GM19324 (cell line): Measurements from ENCODE around the gene EPHB1.
"Not testable (repeated sequence)": the region's sequence is repeated elsewhere in the genome, so short reads cannot be mapped to it uniquely, and the experiment has no call there.

Source experiments
- ATAC-seq: cut with Tn5 transposase; IDR thresholded peaks from one replicate; pipeline ENCODE4 v1.9.1; 2021; ENCODE audit warnings: mild to moderate bottlenecking, moderate library complexity; ENCODE audit not compliant: unreplicated experiment, low FRiP score

EPHB1 gene

GRCh38 chr3:135097276-135097946, 302.4 kb downstream of the EPHB1 start:
- no peak for ATAC-seq

- no peak for ATAC-seq
Measured at GRCh38 chr3:135099734-135100355, 304.8 kb downstream of the EPHB1 start.

GRCh38 chr3:135100366-135100765, 305.3 kb downstream of the EPHB1 start:
- no peak for ATAC-seq

- ATAC-seq = no peak
Measured at GRCh38 chr3:135103917-135104316, 308.9 kb downstream of the EPHB1 start.

- no peak for ATAC-seq
Measured at GRCh38 chr3:135106445-135106844, 311.4 kb downstream of the EPHB1 start.

- ATAC-seq = no peak
Measured at GRCh38 chr3:135107043-135107442, 312.0 kb downstream of the EPHB1 start.

- ATAC-seq = no peak
Measured at GRCh38 chr3:135109681-135110080, 314.6 kb downstream of the EPHB1 start.

GRCh38 chr3:135114551-135114950, 319.5 kb downstream of the EPHB1 start:
- not testable (repeated sequence) for ATAC-seq

- ATAC-seq = no peak
Measured at GRCh38 chr3:135117977-135118376, 322.9 kb downstream of the EPHB1 start.

GRCh38 chr3:135118792-135119191, 323.7 kb downstream of the EPHB1 start:
- no peak for ATAC-seq

- ATAC-seq = no peak
Measured at GRCh38 chr3:135125171-135125801, 330.2 kb downstream of the EPHB1 start.

GRCh38 chr3:135127946-135128470, 332.9 kb downstream of the EPHB1 start:
- no peak for ATAC-seq

GRCh38 chr3:135128818-135129217, 333.8 kb downstream of the EPHB1 start:
- ATAC-seq = no peak

GRCh38 chr3:135131290-135131689, 336.2 kb downstream of the EPHB1 start:
- no peak for ATAC-seq

GRCh38 chr3:135133905-135134683, 339.0 kb downstream of the EPHB1 start:
- no peak for ATAC-seq

- no peak for ATAC-seq
Measured at GRCh38 chr3:135134684-135135075, 339.6 kb downstream of the EPHB1 start.

- ATAC-seq = no peak
Measured at GRCh38 chr3:135135445-135135844, 340.4 kb downstream of the EPHB1 start.

- ATAC-seq = no peak
Measured at GRCh38 chr3:135136361-135137100, 341.5 kb downstream of the EPHB1 start.

- no peak for ATAC-seq
Measured at GRCh38 chr3:135137296-135137695, 342.2 kb downstream of the EPHB1 start.

- ATAC-seq = no peak
Measured at GRCh38 chr3:135138776-135139175, 343.7 kb downstream of the EPHB1 start.
